Measurements from ENCODE around the gene CRPPA.

The CRPPA gene

GRCh38 chr7:16422917-16423316, 1.6 kb upstream of the CRPPA start:
- DNase-seq (ENCODE audit: low read depth): no peak

- DNase-seq (ENCODE audit: low read depth): no peak
Observed at GRCh38 chr7:16422103-16422435, 731 bp upstream of the CRPPA start.

- peak; percentile 74 for DNase-seq (ENCODE audit: low read depth)
Observed at GRCh38 chr7:16420649-16421332, 547 bp downstream of the CRPPA start.

GRCh38 chr7:16420329-16420648, 1.0 kb downstream of the CRPPA start:
- DNase-seq (ENCODE audit: low read depth): no peak

- no peak for DNase-seq (ENCODE audit: low read depth)
Observed at GRCh38 chr7:16419859-16420258, 1.5 kb downstream of the CRPPA start.

- DNase-seq (ENCODE audit: low read depth): no peak
Observed at GRCh38 chr7:16419126-16419525, 2.2 kb downstream of the CRPPA start.

- DNase-seq (ENCODE audit: low read depth): no peak
Observed at GRCh38 chr7:16417906-16418305, 3.4 kb downstream of the CRPPA start.

GRCh38 chr7:16416289-16417282, 4.8 kb downstream of the CRPPA start:
- no peak for DNase-seq (ENCODE audit: low read depth)

GRCh38 chr7:16412274-16413254, 8.8 kb downstream of the CRPPA start:
- no peak for DNase-seq (ENCODE audit: low read depth)

- DNase-seq (ENCODE audit: low read depth): no peak
Observed at GRCh38 chr7:16411391-16411790, 9.9 kb downstream of the CRPPA start.

GRCh38 chr7:16409777-16410176, 11.6 kb downstream of the CRPPA start:
- DNase-seq (ENCODE audit: low read depth): no peak

- DNase-seq (ENCODE audit: low read depth): no peak
Observed at GRCh38 chr7:16404636-16405035, 16.7 kb downstream of the CRPPA start.

GRCh38 chr7:16403475-16403874, 17.9 kb downstream of the CRPPA start:
- DNase-seq (ENCODE audit: low read depth): no peak

GRCh38 chr7:16402940-16403339, 18.4 kb downstream of the CRPPA start:
- DNase-seq (ENCODE audit: low read depth): no peak

- DNase-seq (ENCODE audit: low read depth): no peak
Observed at GRCh38 chr7:16402091-16402490, 19.2 kb downstream of the CRPPA start.

- no peak for DNase-seq (ENCODE audit: low read depth)
Observed at GRCh38 chr7:16400893-16401275, 20.5 kb downstream of the CRPPA start.

GRCh38 chr7:16399916-16400892, 21.1 kb downstream of the CRPPA start:
- DNase-seq (ENCODE audit: low read depth): no peak

GRCh38 chr7:16399265-16399831, 22.0 kb downstream of the CRPPA start:
- DNase-seq (ENCODE audit: low read depth): no peak

GRCh38 chr7:16398146-16399017, 23.0 kb downstream of the CRPPA start:
- DNase-seq (ENCODE audit: low read depth): no peak

All from activated T-cell treated with anti-CD3 and anti-CD28 coated beads for 48 hours (primary cell).